ENCODE data around the gene THSD4. TPM values are rescaled to one million over a fixed set of nuclear protein-coding genes. Genes with fewer than 3 reads are reported as not detected.
A peak's percentile ranks its signal among the peaks of the same experiment; 100 is the strongest.

THSD4 gene
- 1.6 and 2.7 TPM in 2 replicates for total RNA-seq
- polyA plus RNA-seq (2012), result 1.1 TPM

- peak; percentile 70 for DNase-seq (ENCODE audit: low read depth)
Observed at GRCh38 chr15:71114887-71115566, at the start of gene THSD4. THSD4 (plus strand) TSS chr15:71115471.

- peak; percentile 49 for DNase-seq (ENCODE audit: low read depth)
Observed at GRCh38 chr15:71066983-71067382, 48.3 kb upstream of the THSD4 start.

GRCh38 chr15:71069693-71070092, 45.6 kb upstream of the THSD4 start:
- DNase-seq (ENCODE audit: low read depth), result no peak

GRCh38 chr15:71071529-71071928, 43.7 kb upstream of the THSD4 start:
- no peak for DNase-seq (ENCODE audit: low read depth)

- no peak for DNase-seq (ENCODE audit: low read depth)
Observed at GRCh38 chr15:71072423-71072822, 42.8 kb upstream of the THSD4 start.

GRCh38 chr15:71078506-71079207, 36.6 kb upstream of the THSD4 start:
- DNase-seq (ENCODE audit: low read depth), result no peak

- DNase-seq (ENCODE audit: low read depth), result peak; percentile 48
Observed at GRCh38 chr15:71079208-71080044, 35.8 kb upstream of the THSD4 start.

- no peak for DNase-seq (ENCODE audit: low read depth)
Observed at GRCh38 chr15:71080166-71080565, 35.1 kb upstream of the THSD4 start.

- peak; percentile 13 for DNase-seq (ENCODE audit: low read depth)
Observed at GRCh38 chr15:71080705-71081104, 34.6 kb upstream of the THSD4 start.

- no peak for DNase-seq (ENCODE audit: low read depth)
Observed at GRCh38 chr15:71082803-71083202, 32.5 kb upstream of the THSD4 start.

- DNase-seq (ENCODE audit: low read depth), result peak; percentile 41
Observed at GRCh38 chr15:71083349-71083748, 31.9 kb upstream of the THSD4 start.

- no peak for DNase-seq (ENCODE audit: low read depth)
Observed at GRCh38 chr15:71084264-71084663, 31.0 kb upstream of the THSD4 start.

GRCh38 chr15:71085809-71086208, 29.5 kb upstream of the THSD4 start:
- no peak for DNase-seq (ENCODE audit: low read depth)

GRCh38 chr15:71088155-71088554, 27.1 kb upstream of the THSD4 start:
- DNase-seq (ENCODE audit: low read depth), result no peak

GRCh38 chr15:71088683-71089082, 26.6 kb upstream of the THSD4 start:
- no peak for DNase-seq (ENCODE audit: low read depth)

GRCh38 chr15:71089801-71090200, 25.5 kb upstream of the THSD4 start:
- no peak for DNase-seq (ENCODE audit: low read depth)

- no peak for DNase-seq (ENCODE audit: low read depth)
Observed at GRCh38 chr15:71091601-71092000, 23.7 kb upstream of the THSD4 start.

GRCh38 chr15:71092056-71092600, 23.1 kb upstream of the THSD4 start:
- DNase-seq (ENCODE audit: low read depth), result no peak

- DNase-seq (ENCODE audit: low read depth), result peak; percentile 92
Observed at GRCh38 chr15:71093054-71094024, 21.9 kb upstream of the THSD4 start.

GRCh38 chr15:71094137-71094536, 21.1 kb upstream of the THSD4 start:
- no peak for DNase-seq (ENCODE audit: low read depth)
